Hair follicular keratinocyte (primary cell): ENCODE results near the gene DLX2. TPM values are rescaled to one million over a fixed set of nuclear protein-coding genes. Genes with fewer than 3 reads are reported as not detected.

Source experiments
- total RNA-seq: library from RNA; depleted of rRNA; stranded (reverse); fragments of >200 nt; gene quantifications from 2 replicates; pipeline ENCODE4 v1.2.3, GENCODE V29; 2015

DLX2 gene
- total RNA-seq, result 0.46 and 1.0 TPM in 2 replicates

GRCh38 chr2:172102391-172103359 lies at the start of gene DLX2:
Gene DLX2 (minus strand): TSS chr2:172102900. CDS start chr2:172102538, 362 bp downstream.

GRCh38 chr2:172085460-172086159 lies 17.1 kb downstream of the DLX2 start, which contains the start of gene DLX1:
Gene DLX1 (plus strand): TSS chr2:172085507. CDS start chr2:172085678, 171 bp downstream.

Other genes starting within 250 kb of the DLX2 start
- gene SLC25A12, start 208.7 kb downstream of the DLX2 start, total RNA-seq, result 9.7 and 12.5 TPM in 2 replicates
- gene HAT1, start 180.4 kb downstream of the DLX2 start, total RNA-seq, result 36.4 and 69.1 TPM in 2 replicates
- gene METAP1D, start 102.9 kb downstream of the DLX2 start, total RNA-seq, result 2.0 and 2.1 TPM in 2 replicates
- 1.7 and 1.8 TPM in 2 replicates for gene DLX1, start 17.4 kb downstream of the DLX2 start, total RNA-seq